Pancreas (tissue), 10 donors: Measurements from ENCODE around the gene STUM. TPM values are rescaled to one million over a fixed set of nuclear protein-coding genes. Genes with fewer than 3 reads are reported as not detected.

Experiments used
- ATAC-seq, 4 donors: fragments of 200-7000 bp; cut with Tn5 transposase; one replicate each; pipeline versions ENCODE4 v1.8.0 to v1.9.1; 2020; ENCODE audit warnings: mild to moderate bottlenecking in 4 of 4, moderate library complexity in 4 of 4
- DNase-seq, 6 donors: peaks; one replicate each; pipeline ENCODE4 v3.0.0-alpha.2; 2020
- FAIRE-seq: peaks from 2 replicates; lab custom pipeline; 2012; peaks lifted over from hg19 to GRCh38; lab: Jason Lieb, UNC
- H3K27ac ChIP-seq, 4 donors: fragments of 200-600 bp; sonication (generic); 1 replicate in 3 of 4; 2 replicates in 1 of 4; pipeline versions ENCODE4 v1.5.0 to v1.8.0; 2020
- H3K27me3 ChIP-seq, 4 donors: fragments of 200-600 bp; one replicate each; pipeline ENCODE4 v1.8.0; 2021
- H3K36me3 ChIP-seq, 3 donors: fragments of 200-600 bp; sonication (generic) in 1 of 3; one replicate each; pipeline versions ENCODE4 v1.5.0 to v1.8.0; 2020 to 2021
- H3K4me1 ChIP-seq, 3 donors: fragments of 200-600 bp; one replicate each; pipeline ENCODE4 v1.8.0; 2021
- H3K4me3 ChIP-seq, 4 donors: fragments of 200-600 bp; sonication (generic) in 2 of 4; one replicate each; pipeline versions ENCODE4 v1.5.0 to v1.8.0; 2020 to 2021
- H3K9me3 ChIP-seq, 4 donors: fragments of 200-600 bp; one replicate each; pipeline ENCODE4 v1.8.0; 2021
- CTCF ChIP-seq, 4 donors: fragments of 200-600 bp; sonication (generic) in 3 of 4; IDR thresholded peaks; one replicate each; pipeline versions ENCODE4 v1.5.0 to v1.8.0; 2021; ENCODE audit warnings: antibody characterized with exemption in 4 of 4
- WGBS, 2 donors: extraction: QIAGEN DNeasy Blood & Tissue Kit; methylation state at CpG; one replicate each; pipeline ENCODE4 v1.1.7; 2013; 5-methylcytosine and 5-hydroxymethylcytosine counted together
- intact Hi-C, 3 donors: fragments of 100-400 bp; cut with DNase I; formaldehyde crosslinking; loops; one replicate each; pipeline versions ENCODE4 v1.11.1 to v1.14.2; 2022
- polyA plus RNA-seq, 2 donors: library from polyadenylated mRNA; stranded (reverse); fragments of 200-250 nt; gene quantifications; one replicate each; pipeline ENCODE4 v1.2.3, GENCODE V29; 2013
- total RNA-seq, 6 donors: library from RNA; stranded (reverse); fragmentation: NEBNext Ultra II Directional in 4 of 6; extraction: Animal tissue kit (Norgen Biotek cat#: 25700) in 4 of 6; gene quantifications; one replicate each; pipeline versions ENCODE4 v1.2.1 to v1.2.4, GENCODE V29; 2021 to 2023
- donor health status: healthy with polysubstance abuse.
- donor health status: DM: no; HTN: no; CAD: no; lungs with moderate emphysema.
- donor health status: DM: no; HTN: no; CAD: no.
- donor health status: control.
- donor health status: control.
- donor health status: Bipolar disorder and iron deficiency.
- donor health status: DM: yes; HTN: yes; CAD: no.
- donor health status: DM: no; HTN: no; CAD: no.
- donor health status: DM: no; HTN: no; CAD: no.
- donor health status: DM: yes; HTN: yes; CAD: no.

STUM gene
- total and polyA plus RNA-seq, 8 donors: 0.32 to 1.2 (median 0.56) TPM

- TF ChIP-seq CTCF (IDR thresholded peaks at IDR 0.05): no peak
- no peak for ATAC-seq
- no peak overlapping the region for H3K4me3 ChIP-seq
- DNase-seq: no peak
- no peaks in the 10 kb centered on the region for H3K4me1 ChIP-seq
- H3K36me3 ChIP-seq: no peaks in the 10 kb centered on the region
- WGBS, 2 donors: 92 to 94% methylated on average over 3 of the region's 3 CpGs
- FAIRE-seq: no peak
- no peaks in the 10 kb centered on the region for H3K9me3 ChIP-seq
- no peaks in the 10 kb centered on the region for H3K27me3 ChIP-seq
- H3K27ac ChIP-seq: no peak overlapping the region
- intact Hi-C loops: no loop called here
Observed at GRCh38 chr1:226566760-226567159, 18.2 kb downstream of the STUM start.

GRCh38 chr1:226568077-226568831 lies 19.7 kb downstream of the STUM start:
- Histone ChIP-seq H3K4me1 (no peaks in the 10 kb centered on the region), H3K9me3 (no peaks in the 10 kb centered on the region), H3K27ac (no peak overlapping the region), H3K27me3 (no peaks in the 10 kb centered on the region), H3K36me3 (no peaks in the 10 kb centered on the region), H3K4me3 (no peak overlapping the region)
- TF ChIP-seq CTCF (IDR thresholded peaks at IDR 0.05): no peak
- intact Hi-C loops: no loop called here
- FAIRE-seq (no peak), ATAC-seq (peak in 2 of 4 donors; percentile 34 to 37), DNase-seq (peak in 1 of 6 donors; percentile 46)
- WGBS, 2 donors: 68 to 78% methylated on average over 13 of the region's 13 CpGs

- ATAC-seq: no peak
- H3K9me3 ChIP-seq: no peaks in the 10 kb centered on the region
Observed at GRCh38 chr1:226568975-226569741, 20.6 kb downstream of the STUM start.

GRCh38 chr1:226569879-226570547 lies 21.4 kb downstream of the STUM start:
- ATAC-seq: no peak
- no peak for TF ChIP-seq CTCF (IDR thresholded peaks at IDR 0.05)
- no peak overlapping the region for H3K4me3 ChIP-seq
- WGBS, 2 donors: 71 to 72% methylated on average over 4 of the region's 4 CpGs
- H3K27me3 ChIP-seq: no peaks in the 10 kb centered on the region
- no peak for FAIRE-seq
- H3K36me3 ChIP-seq: no peaks in the 10 kb centered on the region
- no peak overlapping the region for H3K27ac ChIP-seq
- DNase-seq: peak in 1 of 6 donors; percentile 32
- H3K9me3 ChIP-seq: no peaks in the 10 kb centered on the region
- intact Hi-C loops: no loop called here
- H3K4me1 ChIP-seq: no peaks in the 10 kb centered on the region

More at GRCh38 chr1:226568975-226569741, 20.6 kb downstream of the STUM start:
- 85 to 91% methylated on average over 6 of the region's 6 CpGs for WGBS, 2 donors
- Histone ChIP-seq H3K4me1 (no peaks in the 10 kb centered on the region), H3K36me3 (no peaks in the 10 kb centered on the region), H3K4me3 (no peak overlapping the region), H3K27me3 (no peaks in the 10 kb centered on the region), H3K27ac (no peak overlapping the region)
- no peak for TF ChIP-seq CTCF (IDR thresholded peaks at IDR 0.05)
- intact Hi-C loops: no loop called here
- FAIRE-seq (no peak), DNase-seq (no peak)
